DOHH2 (cell line): ENCODE results near the gene MOB1B.

Experiments used
- H3F3A ChIP-seq: fragments of 200-600 bp; sonication (generic), shearing (Covaris generic); 2 replicates; pipeline ENCODE4 v1.6.0; 2016; ENCODE audit warnings: antibody characterized with exemption, mild to moderate bottlenecking; ENCODE audit not compliant: control insufficient read depth, insufficient read depth
- H3K27ac ChIP-seq: fragments of 200-600 bp; sonication (generic); 2 replicates; pipeline ENCODE4 v1.5.1; 2014; ENCODE audit warnings: low read depth, mild to moderate bottlenecking, low read length, moderate library complexity
- H3K27me3 ChIP-seq: fragments of 200-600 bp; sonication (generic); 2 replicates; pipeline ENCODE4 v1.6.1; 2014; ENCODE audit warnings: mild to moderate bottlenecking, low read length, mixed read lengths; ENCODE audit not compliant: control insufficient read depth
- H3K36me3 ChIP-seq: fragments of 200-600 bp; sonication (generic); 2 replicates; pipeline ENCODE4 v1.6.1; 2014; ENCODE audit warnings: mild to moderate bottlenecking, low read length, moderate library complexity, mixed read lengths; ENCODE audit not compliant: control insufficient read depth
- H3K4me1 ChIP-seq: fragments of 200-600 bp; sonication (generic); 2 replicates; pipeline ENCODE4 v1.6.1; 2014; ENCODE audit warnings: mild to moderate bottlenecking, low read length, mixed read lengths; ENCODE audit not compliant: control insufficient read depth
- H3K4me2 ChIP-seq: fragments of 200-600 bp; sonication (generic); 2 replicates; pipeline ENCODE4 v1.6.0; 2014; ENCODE audit warnings: mild to moderate bottlenecking, low read length, moderate library complexity
- H3K4me3 ChIP-seq: fragments of 200-600 bp; sonication (generic); 2 replicates; pipeline ENCODE4 v1.5.1; 2014; ENCODE audit warnings: mild to moderate bottlenecking, low read length, mixed read lengths
- H3K79me2 ChIP-seq: fragments of 200-600 bp; sonication (generic); 2 replicates; pipeline ENCODE4 v1.6.1; 2014; ENCODE audit warnings: mild to moderate bottlenecking, low read length, mixed read lengths; ENCODE audit not compliant: control insufficient read depth
- H3K9me2 ChIP-seq: fragments of 200-600 bp; sonication (generic); replicated peaks from 2 replicates; pipeline ENCODE4 v1.6.1; 2014; ENCODE audit warnings: mild to moderate bottlenecking, low read length, mixed read lengths; ENCODE audit not compliant: control insufficient read depth
- H3K9me3 ChIP-seq: fragments of 200-600 bp; sonication (generic); 2 replicates; pipeline ENCODE4 v1.6.1; 2014; ENCODE audit warnings: antibody characterized with exemption, low read length, mixed read lengths; ENCODE audit not compliant: control insufficient read depth, insufficient read depth
- H4K20me1 ChIP-seq: fragments of 200-600 bp; sonication (generic); 2 replicates; pipeline ENCODE4 v1.6.0; 2014; ENCODE audit warnings: low read depth, mild to moderate bottlenecking, antibody characterized with exemption, low read length, moderate library complexity; ENCODE audit not compliant: control insufficient read depth, insufficient read depth
- CTCF ChIP-seq: fragments of 200-600 bp; sonication (generic); IDR thresholded peaks from one replicate; pipeline ENCODE4 v1.5.1; 2014; ENCODE audit warnings: antibody characterized with exemption, mild to moderate bottlenecking, low read depth, low read length; ENCODE audit not compliant: poor library complexity, severe bottlenecking
- EZH2phosphoT487 ChIP-seq: fragments of 200-600 bp; sonication (generic); IDR thresholded peaks from 2 replicates; pipeline ENCODE4 v1.6.1; 2017; ENCODE audit warnings: borderline replicate concordance, mild to moderate bottlenecking, antibody characterized with exemption, low read length, moderate library complexity, mixed read lengths

Gene MOB1B

GRCh38 chr4:70940134-70940533 is 38.0 kb downstream of the MOB1B start:
- Histone ChIP-seq H3K4me1 (peaks cover 48% of the 10 kb centered on the region), H3K4me3 (no peak overlapping the region), H3K36me3 (peaks cover 5% of the 10 kb centered on the region), H3F3A (peaks cover 22% of the 10 kb centered on the region), H3K4me2 (no peak overlapping the region), H3K79me2 (peaks cover 88% of the 10 kb centered on the region), H3K27ac (no peak overlapping the region), H3K27me3 (no peaks in the 10 kb centered on the region), H3K9me2 (no peaks in the 10 kb centered on the region), H3K9me3 (no peaks in the 10 kb centered on the region), H4K20me1 (no peaks in the 10 kb centered on the region)
- TF ChIP-seq EZH2phosphoT487: no peak
- TF ChIP-seq CTCF: peak; percentile 18

GRCh38 chr4:70943114-70943513 is 40.9 kb downstream of the MOB1B start:
- Histone ChIP-seq H3K4me1 (peaks cover 62% of the 10 kb centered on the region), H3K27ac (peak overlapping the region; percentile 58), H3F3A (peaks cover 22% of the 10 kb centered on the region), H3K9me2 (no peaks in the 10 kb centered on the region), H3K27me3 (no peaks in the 10 kb centered on the region), H4K20me1 (no peaks in the 10 kb centered on the region), H3K9me3 (no peaks in the 10 kb centered on the region), H3K36me3 (peaks cover 5% of the 10 kb centered on the region; the same call in 1 of the 2 replicates), H3K4me3 (peak overlapping the region; percentile 31), H3K4me2 (peak overlapping the region; percentile 50), H3K79me2 (peaks cover 89% of the 10 kb centered on the region)
- TF ChIP-seq CTCF: no peak
- no peak for TF ChIP-seq EZH2phosphoT487

GRCh38 chr4:70945046-70945445 is 42.9 kb downstream of the MOB1B start:
- peaks cover 89% of the 10 kb centered on the region for H3K79me2 ChIP-seq
- H3K4me2 ChIP-seq: no peak overlapping the region; the same call in 1 of the 2 replicates
- no peak overlapping the region for H3K4me3 ChIP-seq

More at GRCh38 chr4:70945046-70945445, 42.9 kb downstream of the MOB1B start:
- peaks cover 5% of the 10 kb centered on the region; the same call in 1 of the 2 replicates for H3K36me3 ChIP-seq
- no peaks in the 10 kb centered on the region for H3K9me3 ChIP-seq
- H4K20me1 ChIP-seq: no peaks in the 10 kb centered on the region
- H3F3A ChIP-seq: peaks cover 22% of the 10 kb centered on the region
- TF ChIP-seq EZH2phosphoT487 (no peak), CTCF (no peak)
- H3K9me2 ChIP-seq: no peaks in the 10 kb centered on the region
- H3K27ac ChIP-seq: no peak overlapping the region
- H3K4me1 ChIP-seq: peaks cover 68% of the 10 kb centered on the region
- no peaks in the 10 kb centered on the region for H3K27me3 ChIP-seq
